ENCODE results near the gene IL4R.

Gene IL4R

GRCh38 chr16:27315333-27316037 lies 1.7 kb downstream of the IL4R start:
- no peak for DNase-seq (ENCODE audit: low read depth, low spot score)

GRCh38 chr16:27316038-27316680 lies 2.4 kb downstream of the IL4R start:
- no peak for DNase-seq (ENCODE audit: low read depth, low spot score)

GRCh38 chr16:27317320-27317719 lies 3.5 kb downstream of the IL4R start:
- no peak for DNase-seq (ENCODE audit: low read depth, low spot score)

GRCh38 chr16:27317738-27318391 lies 4.1 kb downstream of the IL4R start:
- DNase-seq (ENCODE audit: low read depth, low spot score) = no peak

GRCh38 chr16:27318392-27319256 lies 4.8 kb downstream of the IL4R start:
- peak; percentile 31 for DNase-seq (ENCODE audit: low read depth, low spot score)

- DNase-seq (ENCODE audit: low read depth, low spot score) = no peak
Observed at GRCh38 chr16:27319257-27319965, 5.6 kb downstream of the IL4R start.

GRCh38 chr16:27320261-27321012 lies 6.7 kb downstream of the IL4R start:
- DNase-seq (ENCODE audit: low read depth, low spot score) = no peak

GRCh38 chr16:27321013-27321915 lies 7.5 kb downstream of the IL4R start:
- no peak for DNase-seq (ENCODE audit: low read depth, low spot score)

- no peak for DNase-seq (ENCODE audit: low read depth, low spot score)
Observed at GRCh38 chr16:27322858-27323780, 9.3 kb downstream of the IL4R start.

- DNase-seq (ENCODE audit: low read depth, low spot score) = no peak
Observed at GRCh38 chr16:27323781-27324561, 10.2 kb downstream of the IL4R start.

- no peak for DNase-seq (ENCODE audit: low read depth, low spot score)
Observed at GRCh38 chr16:27324851-27325301, 11.1 kb downstream of the IL4R start.

GRCh38 chr16:27325736-27326135 lies 12.0 kb downstream of the IL4R start:
- no peak for DNase-seq (ENCODE audit: low read depth, low spot score)

- no peak for DNase-seq (ENCODE audit: low read depth, low spot score)
Observed at GRCh38 chr16:27326251-27326650, 12.5 kb downstream of the IL4R start.

- DNase-seq (ENCODE audit: low read depth, low spot score) = no peak
Observed at GRCh38 chr16:27326738-27327585, 13.2 kb downstream of the IL4R start.

GRCh38 chr16:27327586-27327915 lies 13.8 kb downstream of the IL4R start:
- DNase-seq (ENCODE audit: low read depth, low spot score) = no peak

- no peak for DNase-seq (ENCODE audit: low read depth, low spot score)
Observed at GRCh38 chr16:27328937-27329336, 15.2 kb downstream of the IL4R start.

Measured in activated CD4-positive, CD25-positive, alpha-beta regulatory T cell treated with anti-CD3 and anti-CD28 coated beads, Interleukin-2, amount 50 U/mL, for 16 hours (primary cell).